Umbilical cord (tissue), 2 donors: ENCODE data around the gene PRIMPOL. TPM values are rescaled to one million over a fixed set of nuclear protein-coding genes. Genes with fewer than 3 reads are reported as not detected.
"Not testable (repeated sequence)": the region's sequence is repeated elsewhere in the genome, so short reads cannot be mapped to it uniquely, and the experiment has no call there.

ENCODE experiments used
- DNase-seq: peaks from one replicate; pipeline ENCODE4 v3.0.0-alpha.2; 2015; ENCODE audit warnings: low spot score
- total RNA-seq: library from RNA; depleted of rRNA; stranded (reverse); fragments of >200 nt; gene quantifications from one replicate; pipeline ENCODE4 v1.2.3, GENCODE V29; 2014; ENCODE audit warnings: low replicate concordance; ENCODE audit not compliant: insufficient read depth

PRIMPOL gene
- total RNA-seq, 1 donor from 2014 or later: 34.4 TPM

DNA sequence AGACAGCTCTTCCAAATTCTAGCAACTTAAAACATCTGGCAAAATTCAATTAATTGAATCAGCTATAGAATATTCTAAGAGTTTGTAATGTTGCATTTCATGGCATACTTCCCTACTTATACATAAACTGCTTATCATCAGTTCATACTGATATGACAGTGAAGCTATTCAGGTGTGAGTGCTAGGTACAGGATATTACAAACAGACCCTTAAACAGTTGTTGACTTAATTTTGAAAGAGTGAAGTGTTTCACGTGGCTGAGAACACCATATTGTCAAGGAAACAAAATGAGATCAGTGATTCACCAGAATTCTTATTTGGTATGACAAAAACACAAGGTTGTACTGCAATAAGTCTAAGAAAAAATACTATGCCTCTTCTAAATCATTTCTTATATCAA, 56.9 kb downstream of the PRIMPOL start:
- no peak for DNase-seq

- DNase-seq: no peak
These were observed 62.8 kb downstream of the PRIMPOL start for GRCh38 chr4:184712322-184712721.

- DNase-seq: no peak
These were observed 64.3 kb downstream of the PRIMPOL start for GRCh38 chr4:184713887-184714286.

DNA sequence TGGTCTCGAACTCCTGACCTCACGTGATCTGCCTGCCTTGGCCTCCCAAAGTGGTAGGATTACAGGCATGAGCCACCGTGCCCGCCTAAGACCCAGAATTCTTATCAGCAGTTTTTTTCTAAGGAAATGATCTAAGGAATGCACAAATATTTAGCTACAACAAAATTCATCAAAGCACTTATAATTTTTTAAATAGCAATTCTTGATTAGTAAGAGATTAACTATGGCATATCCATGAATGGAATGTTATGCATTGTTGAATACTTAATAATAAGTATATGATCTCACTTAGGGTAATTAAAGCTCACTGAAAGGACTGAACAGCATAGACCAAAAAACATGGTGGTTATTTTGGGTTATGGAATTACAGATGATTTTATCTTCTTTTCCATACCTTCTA, 66.0 kb downstream of the PRIMPOL start:
- no peak for DNase-seq

DNA sequence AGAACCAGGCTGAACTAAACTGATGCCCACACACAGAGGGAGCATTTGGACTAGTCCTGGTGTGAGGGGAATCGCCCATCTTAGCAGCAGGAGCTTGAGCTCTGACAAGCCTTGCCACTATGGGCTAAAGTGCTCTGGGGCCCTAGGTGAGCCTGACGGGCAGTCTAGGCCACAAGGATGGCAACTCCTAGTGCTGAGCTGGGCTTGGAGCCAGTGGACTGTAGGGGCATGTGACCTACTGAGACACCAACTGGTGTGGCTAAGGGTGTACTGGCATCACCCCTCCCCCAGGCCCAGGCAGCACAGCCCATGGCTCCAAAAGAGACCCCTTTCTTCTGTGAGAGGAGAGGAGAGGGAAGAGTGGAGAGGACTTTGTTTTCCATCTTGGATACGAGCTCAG, 69.9 kb downstream of the PRIMPOL start:
- no peak for DNase-seq

DNA sequence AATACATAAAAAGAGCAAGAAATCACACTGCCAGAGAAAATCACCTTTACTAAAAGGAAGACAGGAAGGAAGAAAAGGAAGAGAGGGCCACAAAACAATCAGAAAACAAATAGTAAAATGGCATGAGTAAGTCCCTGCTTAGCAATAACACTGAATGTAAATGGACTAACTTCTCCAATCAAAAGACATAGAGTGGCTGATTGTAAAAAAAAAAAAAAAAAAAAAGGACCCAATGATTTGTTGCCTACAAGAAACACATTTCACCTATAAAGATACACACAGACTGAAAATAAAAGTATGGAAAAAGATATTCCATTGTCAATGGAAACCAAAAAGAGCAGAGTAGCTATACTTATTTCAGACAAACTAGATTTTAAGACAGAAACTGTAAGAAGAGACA, 71.7 kb downstream of the PRIMPOL start:
- no peak for DNase-seq

GRCh38 chr4:184722798-184723197, 73.3 kb downstream of the PRIMPOL start:
- no peak for DNase-seq

DNA sequence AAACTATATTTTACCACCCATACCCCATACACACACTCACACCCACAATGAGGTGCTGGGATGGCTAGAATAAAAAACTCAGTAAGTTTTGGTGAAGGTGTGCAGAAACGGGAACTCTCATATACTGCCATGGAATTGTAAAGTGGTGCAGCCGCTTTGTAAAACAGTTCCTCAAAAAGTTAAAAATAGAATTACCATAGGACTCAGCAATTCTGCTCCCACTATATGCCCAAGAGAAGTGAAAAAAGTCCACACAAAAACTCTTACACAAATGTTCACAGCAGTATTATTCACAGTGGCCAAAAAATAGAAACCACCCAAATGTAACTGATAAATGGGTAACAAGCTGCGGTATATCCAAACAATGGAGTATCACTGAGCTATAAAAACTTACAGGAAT, 77.9 kb downstream of the PRIMPOL start:
- no peak for DNase-seq

- DNase-seq: no peak
These were observed 79.3 kb downstream of the PRIMPOL start for GRCh38 chr4:184728858-184729257.

DNA sequence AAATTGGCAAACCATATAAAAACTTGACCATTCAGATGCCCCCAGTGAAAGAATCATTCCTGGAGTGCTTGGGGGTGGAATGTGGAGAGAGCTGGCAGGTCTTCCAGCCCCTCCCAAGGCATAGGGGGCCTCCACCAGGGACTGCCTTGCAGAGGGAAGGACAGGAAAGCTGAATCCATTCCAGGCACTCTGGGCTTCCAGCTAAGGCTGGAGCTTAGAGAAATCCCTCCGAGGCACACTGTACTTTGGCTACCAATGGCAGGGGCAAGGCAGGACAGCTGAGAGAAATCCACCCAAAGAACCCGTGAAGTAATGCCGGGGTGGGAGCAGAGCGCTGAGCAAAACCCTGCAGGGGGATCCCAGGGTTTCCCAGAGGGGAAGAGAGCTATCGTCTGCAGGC, 80.4 kb downstream of the PRIMPOL start:
- no peak for DNase-seq

GRCh38 chr4:184731056-184731455, 81.5 kb downstream of the PRIMPOL start:
- DNase-seq: no peak

DNA sequence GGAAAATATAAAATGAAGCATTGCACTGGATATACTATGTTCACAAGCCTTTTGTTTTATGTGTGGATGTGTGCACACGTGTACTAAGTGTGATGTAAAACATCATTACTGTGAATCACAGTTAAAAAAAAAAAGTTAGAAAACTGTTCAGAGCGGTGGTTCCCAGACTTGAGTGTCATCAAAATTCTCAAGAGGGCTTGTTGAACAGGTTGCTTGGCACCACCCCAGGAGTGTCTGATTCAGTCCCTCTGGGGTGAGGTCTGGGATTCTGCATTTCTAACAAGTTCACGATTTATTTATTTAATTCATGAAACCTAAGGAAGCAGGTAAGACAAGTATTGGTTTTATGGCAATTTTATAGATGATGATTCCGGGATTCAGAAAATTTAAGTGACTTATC, 82.6 kb downstream of the PRIMPOL start:
- DNase-seq: peak; percentile 47

GRCh38 chr4:184733654-184734524, 84.4 kb downstream of the PRIMPOL start, which contains the start of gene CENPU:
Gene CENPU (minus strand): TSS chr4:184734096. CDS start chr4:184734062, 34 bp downstream.
- DNase-seq: peak; percentile 99

DNA sequence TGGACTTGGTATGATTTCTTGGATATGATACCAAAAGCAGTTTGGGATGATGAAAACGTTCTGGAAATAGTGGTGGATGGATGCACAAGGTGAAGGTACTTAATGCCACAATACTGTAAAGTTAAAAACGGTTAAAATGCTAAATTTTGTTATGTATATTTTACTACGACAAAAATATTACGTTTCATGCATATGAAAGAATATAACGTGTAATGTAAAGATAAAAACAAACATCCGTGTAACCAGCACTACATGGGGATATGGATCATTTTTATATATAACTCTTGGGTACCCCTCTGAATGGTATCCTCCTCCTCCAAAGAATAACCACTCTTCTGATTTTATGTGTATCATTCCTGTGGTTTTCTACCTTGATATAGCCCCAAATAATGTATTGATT, 85.2 kb downstream of the PRIMPOL start:
- DNase-seq: no peak

GRCh38 chr4:184739575-184739974, 90.0 kb downstream of the PRIMPOL start:
- DNase-seq: not testable (repeated sequence)

DNA sequence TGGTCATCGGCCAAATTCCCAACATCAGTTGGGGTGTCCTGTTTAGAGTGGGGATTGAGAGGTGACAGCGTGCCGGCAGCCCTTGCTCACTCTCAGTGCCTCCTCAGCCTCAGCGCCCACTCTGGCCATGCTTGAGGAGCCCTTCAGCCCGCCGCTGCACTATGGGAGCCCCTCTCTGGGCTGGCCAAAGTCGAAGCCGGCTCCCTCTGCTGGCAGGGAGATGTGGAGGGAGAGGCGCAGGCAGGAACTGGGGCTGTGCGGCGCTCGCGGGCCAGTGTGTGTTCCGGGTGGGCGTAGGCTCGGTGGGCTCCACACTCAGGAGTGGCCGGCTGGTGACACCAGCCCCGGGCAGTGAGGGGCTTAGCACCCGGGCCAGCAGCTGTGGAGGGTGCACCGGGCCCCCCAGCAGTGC, 91.4 kb downstream of the PRIMPOL start:
- no peak for DNase-seq

DNA sequence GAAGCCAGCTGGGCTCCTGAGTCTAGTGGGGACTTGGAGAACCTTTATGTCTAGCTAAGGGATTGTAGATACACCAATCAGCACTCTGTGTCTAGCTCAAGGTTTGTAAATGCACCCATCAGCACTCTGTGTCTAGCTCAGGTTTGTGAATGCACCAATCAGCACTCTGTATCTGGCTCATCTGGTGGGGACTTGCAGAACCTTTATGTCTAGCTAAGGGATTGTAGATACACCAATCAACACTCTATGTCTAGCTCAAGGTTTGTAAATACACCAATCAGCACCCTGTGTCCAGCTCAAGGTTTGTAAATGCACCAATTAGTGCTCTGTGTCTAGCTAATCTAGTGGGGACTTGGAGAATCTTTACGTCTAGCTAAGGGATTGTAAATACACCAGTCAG, 92.1 kb downstream of the PRIMPOL start:
- DNase-seq: not testable (repeated sequence)

- DNase-seq: no peak
These were observed 94.1 kb downstream of the PRIMPOL start for GRCh38 chr4:184743650-184744049.

DNA sequence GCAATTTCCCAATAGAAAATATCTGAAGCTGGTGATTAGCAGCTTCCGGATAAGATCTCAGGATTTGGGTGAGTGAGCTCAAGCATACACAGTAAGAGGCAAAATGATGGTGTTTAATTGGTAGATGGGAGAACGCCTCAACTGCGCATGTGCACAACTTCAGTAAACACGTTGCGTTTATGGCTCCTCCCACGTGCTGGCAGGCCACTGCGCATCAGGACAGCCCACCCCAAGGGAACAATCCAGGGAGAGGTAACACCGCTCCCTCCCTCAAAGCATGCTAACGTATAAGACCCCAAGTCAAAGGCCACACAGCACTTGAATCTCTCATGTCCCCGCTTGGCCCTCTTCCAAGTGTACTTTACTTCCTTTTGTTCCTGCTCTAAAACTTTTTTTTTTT, 94.7 kb downstream of the PRIMPOL start:
- no peak for DNase-seq
